ENCODE measurements around the gene SIPA1L3. TPM values are rescaled to one million over a fixed set of nuclear protein-coding genes. Genes with fewer than 3 reads are reported as not detected.

Gene SIPA1L3
- total and polyA plus RNA-seq, 2 of the 13 experiments (the other 11 are each of a cell fraction or from before 2014, with no cell fraction given): 5.5 to 7.7 TPM

- TF ChIP-seq, protein P1, sequence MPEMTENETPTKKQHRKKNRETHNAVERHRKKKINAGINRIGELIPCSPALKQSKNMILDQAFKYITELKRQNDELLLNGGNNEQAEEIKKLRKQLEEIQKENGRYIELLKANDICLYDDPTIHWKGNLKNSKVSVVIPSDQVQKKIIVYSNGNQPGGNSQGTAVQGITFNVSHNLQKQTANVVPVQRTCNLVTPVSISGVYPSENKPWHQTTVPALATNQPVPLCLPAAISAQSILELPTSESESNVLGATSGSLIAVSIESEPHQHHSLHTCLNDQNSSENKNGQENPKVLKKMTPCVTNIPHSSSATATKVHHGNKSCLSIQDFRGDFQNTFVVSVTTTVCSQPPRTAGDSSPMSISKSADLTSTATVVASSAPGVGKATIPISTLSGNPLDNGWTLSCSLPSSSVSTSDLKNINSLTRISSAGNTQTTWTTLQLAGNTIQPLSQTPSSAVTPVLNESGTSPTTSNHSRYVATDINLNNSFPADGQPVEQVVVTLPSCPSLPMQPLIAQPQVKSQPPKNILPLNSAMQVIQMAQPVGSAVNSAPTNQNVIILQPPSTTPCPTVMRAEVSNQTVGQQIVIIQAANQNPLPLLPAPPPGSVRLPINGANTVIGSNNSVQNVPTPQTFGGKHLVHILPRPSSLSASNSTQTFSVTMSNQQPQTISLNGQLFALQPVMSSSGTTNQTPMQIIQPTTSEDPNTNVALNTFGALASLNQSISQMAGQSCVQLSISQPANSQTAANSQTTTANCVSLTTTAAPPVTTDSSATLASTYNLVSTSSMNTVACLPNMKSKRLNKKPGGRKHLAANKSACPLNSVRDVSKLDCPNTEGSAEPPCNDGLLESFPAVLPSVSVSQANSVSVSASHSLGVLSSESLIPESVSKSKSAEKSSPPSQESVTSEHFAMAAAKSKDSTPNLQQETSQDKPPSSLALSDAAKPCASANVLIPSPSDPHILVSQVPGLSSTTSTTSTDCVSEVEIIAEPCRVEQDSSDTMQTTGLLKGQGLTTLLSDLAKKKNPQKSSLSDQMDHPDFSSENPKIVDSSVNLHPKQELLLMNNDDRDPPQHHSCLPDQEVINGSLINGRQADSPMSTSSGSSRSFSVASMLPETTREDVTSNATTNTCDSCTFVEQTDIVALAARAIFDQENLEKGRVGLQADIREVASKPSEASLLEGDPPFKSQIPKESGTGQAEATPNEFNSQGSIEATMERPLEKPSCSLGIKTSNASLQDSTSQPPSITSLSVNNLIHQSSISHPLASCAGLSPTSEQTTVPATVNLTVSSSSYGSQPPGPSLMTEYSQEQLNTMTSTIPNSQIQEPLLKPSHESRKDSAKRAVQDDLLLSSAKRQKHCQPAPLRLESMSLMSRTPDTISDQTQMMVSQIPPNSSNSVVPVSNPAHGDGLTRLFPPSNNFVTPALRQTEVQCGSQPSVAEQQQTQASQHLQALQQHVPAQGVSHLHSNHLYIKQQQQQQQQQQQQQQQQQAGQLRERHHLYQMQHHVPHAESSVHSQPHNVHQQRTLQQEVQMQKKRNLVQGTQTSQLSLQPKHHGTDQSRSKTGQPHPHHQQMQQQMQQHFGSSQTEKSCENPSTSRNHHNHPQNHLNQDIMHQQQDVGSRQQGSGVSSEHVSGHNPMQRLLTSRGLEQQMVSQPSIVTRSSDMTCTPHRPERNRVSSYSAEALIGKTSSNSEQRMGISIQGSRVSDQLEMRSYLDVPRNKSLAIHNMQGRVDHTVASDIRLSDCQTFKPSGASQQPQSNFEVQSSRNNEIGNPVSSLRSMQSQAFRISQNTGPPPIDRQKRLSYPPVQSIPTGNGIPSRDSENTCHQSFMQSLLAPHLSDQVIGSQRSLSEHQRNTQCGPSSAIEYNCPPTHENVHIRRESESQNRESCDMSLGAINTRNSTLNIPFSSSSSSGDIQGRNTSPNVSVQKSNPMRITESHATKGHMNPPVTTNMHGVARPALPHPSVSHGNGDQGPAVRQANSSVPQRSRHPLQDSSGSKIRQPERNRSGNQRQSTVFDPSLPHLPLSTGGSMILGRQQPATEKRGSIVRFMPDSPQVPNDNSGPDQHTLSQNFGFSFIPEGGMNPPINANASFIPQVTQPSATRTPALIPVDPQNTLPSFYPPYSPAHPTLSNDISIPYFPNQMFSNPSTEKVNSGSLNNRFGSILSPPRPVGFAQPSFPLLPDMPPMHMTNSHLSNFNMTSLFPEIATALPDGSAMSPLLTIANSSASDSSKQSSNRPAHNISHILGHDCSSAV (CRISPR knock-in tag; IDR thresholded peaks at IDR 0.05; ENCODE audit: borderline replicate concordance): no peak; the same call in 1 of the 2 replicates
- no peak for TF ChIP-seq ZNF33B (CRISPR knock-in tag; IDR thresholded peaks at IDR 0.05)
- TF ChIP-seq TBP (CRISPR knock-in tag; IDR thresholded peaks at IDR 0.05): no peak
- TF ChIP-seq CCDC6 (CRISPR knock-in tag; IDR thresholded peaks at IDR 0.05): peak; percentile 61; the same call in 1 of the 2 replicates
- TF ChIP-seq, protein P2, sequence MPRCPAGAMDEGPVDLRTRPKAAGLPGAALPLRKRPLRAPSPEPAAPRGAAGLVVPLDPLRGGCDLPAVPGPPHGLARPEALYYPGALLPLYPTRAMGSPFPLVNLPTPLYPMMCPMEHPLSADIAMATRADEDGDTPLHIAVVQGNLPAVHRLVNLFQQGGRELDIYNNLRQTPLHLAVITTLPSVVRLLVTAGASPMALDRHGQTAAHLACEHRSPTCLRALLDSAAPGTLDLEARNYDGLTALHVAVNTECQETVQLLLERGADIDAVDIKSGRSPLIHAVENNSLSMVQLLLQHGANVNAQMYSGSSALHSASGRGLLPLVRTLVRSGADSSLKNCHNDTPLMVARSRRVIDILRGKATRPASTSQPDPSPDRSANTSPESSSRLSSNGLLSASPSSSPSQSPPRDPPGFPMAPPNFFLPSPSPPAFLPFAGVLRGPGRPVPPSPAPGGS (CRISPR knock-in tag; IDR thresholded peaks at IDR 0.05): no peak; the same call in none of the 2 replicates
- TF ChIP-seq KDM1A (CRISPR knock-in tag; IDR thresholded peaks at IDR 0.05): no peak
- TF ChIP-seq SNAI1 (CRISPR knock-in tag; IDR thresholded peaks at IDR 0.05; ENCODE audit: borderline replicate concordance): no peak; the same call in 1 of the 2 replicates
- TF ChIP-seq RFX1 (IDR thresholded peaks at IDR 0.05): no peak
- TF ChIP-seq MIER3 (CRISPR knock-in tag; IDR thresholded peaks at IDR 0.05; ENCODE audit: borderline replicate concordance): peak; percentile 50; the same call in 1 of the 2 replicates
- no peak for TF ChIP-seq ZNF557 (CRISPR knock-in tag; IDR thresholded peaks at IDR 0.05)
- no peak for TF ChIP-seq SKI (IDR thresholded peaks at IDR 0.05; ENCODE audit: partially characterized antibody)
- peak; percentile 67; the same call in 1 of the 2 replicates for TF ChIP-seq CBFB (CRISPR knock-in tag; IDR thresholded peaks at IDR 0.05)
- TF ChIP-seq, protein P3, sequence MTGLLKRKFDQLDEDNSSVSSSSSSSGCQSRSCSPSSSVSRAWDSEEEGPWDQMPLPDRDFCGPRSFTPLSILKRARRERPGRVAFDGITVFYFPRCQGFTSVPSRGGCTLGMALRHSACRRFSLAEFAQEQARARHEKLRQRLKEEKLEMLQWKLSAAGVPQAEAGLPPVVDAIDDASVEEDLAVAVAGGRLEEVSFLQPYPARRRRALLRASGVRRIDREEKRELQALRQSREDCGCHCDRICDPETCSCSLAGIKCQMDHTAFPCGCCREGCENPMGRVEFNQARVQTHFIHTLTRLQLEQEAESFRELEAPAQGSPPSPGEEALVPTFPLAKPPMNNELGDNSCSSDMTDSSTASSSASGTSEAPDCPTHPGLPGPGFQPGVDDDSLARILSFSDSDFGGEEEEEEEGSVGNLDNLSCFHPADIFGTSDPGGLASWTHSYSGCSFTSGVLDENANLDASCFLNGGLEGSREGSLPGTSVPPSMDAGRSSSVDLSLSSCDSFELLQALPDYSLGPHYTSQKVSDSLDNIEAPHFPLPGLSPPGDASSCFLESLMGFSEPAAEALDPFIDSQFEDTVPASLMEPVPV (CRISPR knock-in tag; IDR thresholded peaks at IDR 0.05): peak; percentile 45; the same call in 1 of the 2 replicates
- TF ChIP-seq ZBTB42 (CRISPR knock-in tag; IDR thresholded peaks at IDR 0.05): peak; percentile 78; the same call in 1 of the 2 replicates
- no peak for TF ChIP-seq EED (CRISPR knock-in tag; IDR thresholded peaks at IDR 0.05)
- TF ChIP-seq, protein P4, sequence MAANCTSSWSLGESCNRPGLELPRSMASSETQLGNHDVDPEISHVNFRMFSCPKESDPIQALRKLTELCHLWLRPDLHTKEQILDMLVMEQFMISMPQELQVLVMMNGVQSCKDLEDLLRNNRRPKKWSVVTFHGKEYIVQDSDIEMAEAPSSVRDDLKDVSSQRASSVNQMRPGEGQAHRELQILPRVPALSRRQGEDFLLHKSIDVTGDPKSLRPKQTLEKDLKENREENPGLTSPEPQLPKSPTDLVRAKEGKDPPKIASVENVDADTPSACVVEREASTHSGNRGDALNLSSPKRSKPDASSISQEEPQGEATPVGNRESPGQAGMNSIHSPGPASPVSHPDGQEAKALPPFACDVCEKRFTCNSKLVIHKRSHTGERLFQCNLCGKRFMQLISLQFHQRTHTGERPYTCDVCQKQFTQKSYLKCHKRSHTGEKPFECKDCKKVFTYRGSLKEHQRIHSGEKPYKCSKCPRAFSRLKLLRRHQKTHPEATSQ (CRISPR knock-in tag; IDR thresholded peaks at IDR 0.05; ENCODE audit: borderline replicate concordance): no peak
- no peak for TF ChIP-seq ZNF615 (CRISPR knock-in tag; IDR thresholded peaks at IDR 0.05; ENCODE audit: borderline replicate concordance)
Observed at GRCh38 chr19:37906869-37907734, at the start of gene SIPA1L3 (continued).
